ENCODE results near the gene TNFRSF4.
"Not testable (repeated sequence)": the region's sequence is repeated elsewhere in the genome, so short reads cannot be mapped to it uniquely, and the experiment has no call there.

The TNFRSF4 gene

DNA sequence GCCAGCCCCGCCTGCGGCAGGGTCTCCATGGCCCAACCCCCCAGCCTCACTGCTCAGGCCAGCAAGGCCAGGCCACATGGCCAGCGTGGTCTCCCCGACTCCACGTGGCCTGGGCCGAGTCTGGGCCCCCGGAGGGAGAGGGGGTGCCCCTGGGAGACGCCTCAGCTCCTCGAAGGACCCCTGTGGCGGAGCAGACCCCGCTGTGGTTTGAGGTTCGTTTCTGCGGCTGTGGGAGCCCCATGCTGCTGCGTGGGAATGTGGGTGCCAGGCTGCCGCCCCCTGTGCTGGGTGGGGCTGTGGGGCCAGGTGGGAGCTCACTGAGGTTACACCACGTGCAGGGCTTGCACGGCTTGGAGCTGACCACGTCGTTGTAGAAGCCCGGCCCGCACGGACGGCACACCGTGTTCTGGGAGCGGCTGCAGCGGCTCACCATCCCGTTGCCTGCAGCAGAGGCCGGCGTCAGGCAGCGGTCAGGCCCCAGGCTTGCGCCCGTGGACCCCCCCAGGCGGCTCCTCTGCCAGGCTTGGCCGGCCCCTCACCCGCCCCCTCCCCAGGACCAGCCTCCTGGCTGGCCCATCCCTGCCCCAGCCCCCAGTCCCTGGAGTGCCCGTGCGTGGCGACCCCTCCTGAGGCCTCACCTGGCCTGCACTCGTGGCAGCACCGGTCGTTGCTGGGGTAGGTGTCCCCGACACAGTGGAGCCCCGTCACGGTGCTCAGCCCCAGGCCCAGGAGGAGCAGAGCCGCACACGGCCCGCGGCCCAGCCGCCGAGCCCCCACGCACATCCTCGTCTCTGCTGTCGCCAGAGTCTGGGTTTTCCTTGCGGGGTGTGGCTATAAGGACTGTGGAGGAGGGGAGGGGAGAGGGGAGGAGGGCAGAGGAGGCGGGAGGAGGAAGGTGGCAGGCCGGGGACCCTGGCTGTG lies at the start of gene TNFRSF4:
TNFRSF4 (minus strand) TSS at position 809 of the 921 bp plus-strand sequence; CDS start at position 783, 26 bp downstream.
- DNase-seq (ENCODE audit: low read depth) = no peak

DNA sequence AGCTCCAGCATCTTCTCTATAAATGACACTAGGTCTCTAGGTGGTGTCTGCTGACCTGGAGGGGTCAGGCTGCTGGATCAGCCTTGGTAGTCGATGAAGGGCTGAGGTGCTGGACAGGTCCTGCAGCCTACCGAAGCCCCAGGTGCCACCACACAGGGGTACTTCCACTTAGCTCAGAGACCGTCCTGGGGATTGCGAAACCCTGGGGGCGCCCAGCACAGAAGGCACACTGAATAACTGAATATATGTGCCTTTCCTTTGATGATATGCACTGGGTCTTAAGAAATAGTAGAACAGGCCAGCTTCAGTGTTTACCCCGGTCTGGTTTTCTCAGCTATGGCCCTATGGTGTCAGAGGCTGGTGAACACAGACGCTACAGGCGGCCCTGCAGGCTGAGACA lies 48.8 kb upstream of the TNFRSF4 start:
- no peak for DNase-seq (ENCODE audit: low read depth)

DNA sequence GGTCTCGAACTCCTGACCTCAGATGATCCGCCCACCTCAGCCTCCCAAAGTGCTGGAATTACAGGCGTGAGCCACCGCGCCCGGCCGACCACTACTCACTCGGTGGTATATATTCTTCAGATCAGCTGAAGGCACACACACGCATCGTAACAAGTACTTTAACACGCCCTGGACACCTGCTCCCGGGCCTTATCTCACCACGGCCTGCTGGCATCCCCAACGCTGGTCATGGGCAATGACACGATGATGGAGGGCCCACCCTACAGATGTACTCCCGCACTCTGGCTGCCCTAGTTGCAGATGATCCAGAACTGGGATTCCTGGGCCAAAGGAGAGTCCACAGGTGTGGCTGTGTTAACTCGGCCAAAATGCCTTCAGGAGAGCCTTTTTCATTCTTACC lies 48.1 kb upstream of the TNFRSF4 start:
- no peak for DNase-seq (ENCODE audit: low read depth)

DNA sequence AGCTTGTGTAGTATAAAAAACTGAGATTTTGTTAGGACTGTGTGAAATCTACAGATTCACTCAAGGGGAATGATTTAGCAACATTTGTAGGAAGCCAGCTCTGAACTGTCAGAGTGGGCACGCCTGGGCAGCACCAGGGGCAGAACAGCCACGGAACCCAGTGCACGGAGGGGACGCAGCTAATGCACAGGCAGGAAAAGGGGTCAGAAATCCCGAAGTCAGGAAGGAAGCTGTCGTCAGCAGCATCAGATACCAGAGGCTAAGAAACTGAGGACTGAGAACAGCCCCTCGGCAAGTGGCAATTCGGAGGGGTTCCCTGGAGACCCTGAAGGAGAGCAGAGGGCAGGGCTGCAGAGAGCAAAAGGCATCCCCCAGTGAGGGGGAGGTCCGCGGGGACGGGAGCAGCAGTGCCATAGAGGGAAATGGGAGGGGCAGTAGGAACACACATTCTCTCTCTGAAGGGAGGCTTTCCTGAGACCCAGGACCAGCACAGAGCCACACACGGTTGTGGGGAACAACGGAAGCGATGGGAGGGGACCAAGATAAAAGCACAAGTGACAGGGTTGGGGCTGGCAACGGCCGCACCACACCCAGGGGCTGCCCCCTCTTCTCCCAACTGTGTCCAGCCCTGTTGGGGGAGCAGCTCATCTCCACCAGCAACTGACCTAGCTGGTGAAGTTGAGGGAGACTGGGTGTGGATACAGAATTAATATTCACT lies 47.0 kb upstream of the TNFRSF4 start:
- DNase-seq (ENCODE audit: low read depth) = no peak

GRCh38 chr1:1259951-1260600 lies 46.1 kb upstream of the TNFRSF4 start:
- DNase-seq (ENCODE audit: low read depth) = no peak

- no peak for DNase-seq (ENCODE audit: low read depth)
Measured at GRCh38 chr1:1259540-1259939, 45.6 kb upstream of the TNFRSF4 start.

GRCh38 chr1:1259119-1259488 lies 45.2 kb upstream of the TNFRSF4 start:
- no peak for DNase-seq (ENCODE audit: low read depth)

- no peak for DNase-seq (ENCODE audit: low read depth)
Measured at GRCh38 chr1:1256956-1257871, 43.3 kb upstream of the TNFRSF4 start.

DNA sequence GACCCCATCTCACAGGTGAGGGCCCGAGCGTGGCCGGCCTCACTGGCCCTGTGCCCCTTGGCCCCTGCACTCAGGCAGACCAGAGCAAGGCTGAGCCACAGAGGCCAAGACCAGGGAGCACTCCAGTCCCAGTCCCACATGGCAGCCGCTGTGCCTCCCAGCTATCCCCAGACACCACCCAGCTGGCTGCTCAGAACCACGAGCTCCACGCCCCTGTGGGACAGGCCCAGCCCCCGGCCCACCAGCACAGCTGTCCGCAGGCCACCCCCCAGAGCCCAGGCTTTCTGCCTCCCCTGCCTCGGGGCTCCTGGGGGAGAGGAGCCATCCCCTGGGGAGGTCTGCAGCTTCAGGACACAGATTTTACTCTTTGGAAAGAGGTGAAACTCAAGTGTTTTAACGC lies 41.7 kb upstream of the TNFRSF4 start:
- DNase-seq (ENCODE audit: low read depth) = no peak

DNA sequence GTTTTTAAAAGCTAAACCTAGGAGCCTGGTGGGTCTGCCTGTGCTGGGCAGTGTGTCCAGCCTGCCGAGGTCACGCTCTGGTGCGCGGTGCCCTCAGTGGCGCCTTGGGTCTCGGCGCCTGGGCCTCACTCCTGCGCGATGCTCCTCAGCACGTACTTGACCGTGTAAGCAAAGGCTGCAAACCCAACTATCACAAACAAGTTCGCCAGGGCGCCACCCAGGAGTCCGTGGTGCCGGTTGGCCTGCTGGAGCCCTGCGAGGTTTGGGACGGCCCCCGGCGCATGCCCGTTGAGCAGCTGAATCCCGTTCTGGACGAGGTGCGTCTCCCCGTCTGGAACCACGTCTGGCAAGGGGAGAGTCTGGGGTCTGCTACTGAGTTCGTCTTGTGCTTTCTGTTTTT lies 41.1 kb upstream of the TNFRSF4 start:
- no peak for DNase-seq (ENCODE audit: low read depth)

GRCh38 chr1:1254667-1254998 lies 40.7 kb upstream of the TNFRSF4 start:
- DNase-seq (ENCODE audit: low read depth) = no peak

GRCh38 chr1:1253972-1254666 lies 40.2 kb upstream of the TNFRSF4 start:
- DNase-seq (ENCODE audit: low read depth) = no peak

- no peak for DNase-seq (ENCODE audit: low read depth)
Measured at GRCh38 chr1:1253314-1253713, 39.4 kb upstream of the TNFRSF4 start.

GRCh38 chr1:1250786-1251284 lies 36.9 kb upstream of the TNFRSF4 start:
- DNase-seq (ENCODE audit: low read depth) = no peak

- DNase-seq (ENCODE audit: low read depth) = not testable (repeated sequence)
Measured at GRCh38 chr1:1248009-1248913, 34.3 kb upstream of the TNFRSF4 start.

DNA sequence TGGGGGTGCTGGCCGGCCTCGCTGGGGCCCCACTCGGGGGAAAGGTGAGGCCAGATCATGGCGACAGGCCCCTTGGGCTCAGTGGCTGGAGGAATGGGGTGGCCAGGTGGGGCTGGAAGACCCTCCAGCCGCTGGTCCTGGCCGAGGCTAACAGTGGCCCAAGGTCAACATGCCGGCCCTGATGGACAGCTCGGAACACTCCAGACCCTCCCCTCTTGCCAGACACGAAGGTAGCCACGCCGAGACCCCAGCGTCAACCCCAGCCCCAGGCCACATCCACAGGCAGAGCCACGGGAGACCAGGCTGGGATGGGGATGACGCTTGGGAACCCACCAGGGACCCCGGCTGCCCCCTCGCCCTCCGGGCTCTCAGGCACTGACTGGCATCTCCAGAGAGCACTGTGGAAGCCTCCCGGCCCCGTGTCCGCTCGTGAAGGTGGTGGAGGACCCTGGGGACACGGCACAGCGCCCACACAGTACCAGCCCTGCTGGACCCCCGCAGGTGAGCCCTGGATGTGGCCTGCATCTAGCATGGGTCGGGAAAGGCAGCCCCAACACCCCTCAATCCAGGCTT lies 33.5 kb upstream of the TNFRSF4 start:
- DNase-seq (ENCODE audit: low read depth) = no peak

DNA sequence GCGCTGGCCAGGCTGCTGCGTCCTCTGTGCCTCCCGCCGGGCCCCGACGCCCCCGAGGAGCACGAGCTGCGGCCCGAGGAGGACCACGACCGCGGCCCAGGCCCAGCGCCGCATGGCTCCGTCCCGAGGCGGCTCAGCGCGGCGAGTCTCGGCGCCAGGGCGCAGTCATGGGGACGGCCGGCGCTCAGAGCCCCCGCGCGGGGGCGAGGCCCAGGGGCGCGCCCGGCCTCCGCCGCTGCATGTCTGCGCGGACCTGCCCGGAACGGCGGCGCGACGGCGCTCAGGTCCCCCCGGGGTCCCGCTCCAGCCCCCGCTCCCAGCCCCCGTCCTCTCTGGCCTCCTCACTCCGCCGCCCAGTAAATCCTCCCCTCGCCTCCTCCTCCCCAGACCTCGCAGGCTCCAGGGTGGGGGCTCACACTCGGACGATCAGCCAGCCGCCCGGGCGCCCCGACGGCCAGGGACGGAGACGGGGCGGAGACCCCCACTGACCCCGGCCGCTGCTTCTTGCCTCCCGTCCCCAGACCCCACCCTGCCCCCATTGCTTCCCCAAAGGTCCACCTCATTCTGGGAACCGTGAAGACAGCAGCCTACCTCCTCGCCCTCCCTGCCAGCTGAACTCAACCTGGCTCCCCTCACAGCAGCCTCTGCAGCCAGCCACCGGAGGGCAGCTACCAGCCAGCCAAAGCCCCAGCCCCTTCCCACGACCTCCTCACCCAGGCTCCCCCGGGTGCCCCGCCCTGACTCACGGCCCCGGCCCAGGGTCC lies 32.8 kb upstream of the TNFRSF4 start, which contains the start of gene C1QTNF12:
C1QTNF12 (minus strand) TSS at position 146 of the 764 bp plus-strand sequence; CDS start at position 114, 32 bp downstream.
- DNase-seq (ENCODE audit: low read depth) = no peak

GRCh38 chr1:1245817-1246576 lies 32.0 kb upstream of the TNFRSF4 start:
- no peak for DNase-seq (ENCODE audit: low read depth)
